GM13977 (cell line): Measurements from ENCODE around the gene C16orf96.

Experiments
- DNase-seq: peaks from one replicate; pipeline ENCODE4 v3.0.0; 2012; ENCODE audit warnings: low spot score
- CTCF ChIP-seq: IDR thresholded peaks from 2 replicates; pipeline ENCODE4 v1.5.1; 2012; ENCODE audit warnings: mild to moderate bottlenecking, control low read depth; ENCODE audit not compliant: insufficient read depth; ENCODE audit errors: extremely low read depth, missing control alignments
- in situ Hi-C: fragments of 300-500 bp; cut with MboI; formaldehyde crosslinking; loops from one replicate; pipeline ENCODE4 v1.12.0; 2022; ENCODE audit warnings: low sequenced_read_pairs, low pct_unique_long_range_greater_than_20kb, mixed read lengths, inconsistent platforms; ENCODE audit not compliant: unreplicated experiment

Gene C16orf96

GRCh38 chr16:4594433-4595410 is 38.6 kb downstream of the C16orf96 start:
- in situ Hi-C loops, result no loop called here
- no peak for DNase-seq
- no peak for TF ChIP-seq CTCF

- in situ Hi-C loops, result no loop called here
- TF ChIP-seq CTCF, result no peak
- no peak for DNase-seq
These were observed 41.0 kb downstream of the C16orf96 start for GRCh38 chr16:4597174-4597573.

GRCh38 chr16:4599037-4599436 is 42.9 kb downstream of the C16orf96 start:
- no peak for TF ChIP-seq CTCF
- in situ Hi-C loops, result no loop called here
- no peak for DNase-seq

GRCh38 chr16:4599545-4599944 is 43.4 kb downstream of the C16orf96 start:
- in situ Hi-C loops, result no loop called here
- TF ChIP-seq CTCF, result no peak
- DNase-seq, result no peak

- TF ChIP-seq CTCF, result no peak
- no peak for DNase-seq
- in situ Hi-C loops, result no loop called here
These were observed 45.1 kb downstream of the C16orf96 start for GRCh38 chr16:4601036-4601863.

GRCh38 chr16:4601864-4602186 is 45.7 kb downstream of the C16orf96 start:
- TF ChIP-seq CTCF, result no peak
- in situ Hi-C loops, result no loop called here
- no peak for DNase-seq
